ACC112 (cell line): Measurements from ENCODE around the gene GPR150.
A peak's percentile ranks its signal among the peaks of the same experiment; 100 is the strongest.

Experiments used
- H2AFZ ChIP-seq: fragments of 200-600 bp; sonication (generic); one replicate; pipeline ENCODE4 v1.6.0; 2017; ENCODE audit warnings: antibody characterized with exemption, low read length; ENCODE audit not compliant: unreplicated experiment
- H3K27ac ChIP-seq: fragments of 200-600 bp; sonication (generic); 2 replicates; pipeline ENCODE4 v1.5.1; 2014; ENCODE audit warnings: low read depth, mild to moderate bottlenecking, antibody characterized with exemption, low read length, moderate library complexity
- H3K27me3 ChIP-seq: fragments of 200-600 bp; sonication (generic); 2 replicates; pipeline ENCODE4 v1.6.1; 2014; ENCODE audit warnings: mild to moderate bottlenecking, antibody characterized with exemption, low read length, moderate library complexity, mixed read lengths; ENCODE audit not compliant: insufficient read depth
- H3K36me3 ChIP-seq: fragments of 200-600 bp; sonication (generic); 2 replicates; pipeline ENCODE4 v1.6.1; 2016; ENCODE audit warnings: mild to moderate bottlenecking, antibody characterized with exemption, low read length, moderate library complexity, mixed read lengths; ENCODE audit not compliant: insufficient read depth
- H3K4me1 ChIP-seq: fragments of 200-600 bp; sonication (generic); one replicate; pipeline ENCODE4 v1.6.1; 2016; ENCODE audit warnings: low read length, mixed read lengths; ENCODE audit not compliant: insufficient read depth, unreplicated experiment, control insufficient read depth
- H3K4me3 ChIP-seq: fragments of 200-600 bp; sonication (generic); 2 replicates; pipeline ENCODE4 v1.5.1; 2014; ENCODE audit warnings: mild to moderate bottlenecking, low read depth, low read length
- H3K79me2 ChIP-seq: fragments of 200-600 bp; sonication (generic); one replicate; pipeline ENCODE4 v1.6.0; 2016; ENCODE audit warnings: low read length; ENCODE audit not compliant: control insufficient read depth, unreplicated experiment, insufficient read depth

Gene GPR150

DNA sequence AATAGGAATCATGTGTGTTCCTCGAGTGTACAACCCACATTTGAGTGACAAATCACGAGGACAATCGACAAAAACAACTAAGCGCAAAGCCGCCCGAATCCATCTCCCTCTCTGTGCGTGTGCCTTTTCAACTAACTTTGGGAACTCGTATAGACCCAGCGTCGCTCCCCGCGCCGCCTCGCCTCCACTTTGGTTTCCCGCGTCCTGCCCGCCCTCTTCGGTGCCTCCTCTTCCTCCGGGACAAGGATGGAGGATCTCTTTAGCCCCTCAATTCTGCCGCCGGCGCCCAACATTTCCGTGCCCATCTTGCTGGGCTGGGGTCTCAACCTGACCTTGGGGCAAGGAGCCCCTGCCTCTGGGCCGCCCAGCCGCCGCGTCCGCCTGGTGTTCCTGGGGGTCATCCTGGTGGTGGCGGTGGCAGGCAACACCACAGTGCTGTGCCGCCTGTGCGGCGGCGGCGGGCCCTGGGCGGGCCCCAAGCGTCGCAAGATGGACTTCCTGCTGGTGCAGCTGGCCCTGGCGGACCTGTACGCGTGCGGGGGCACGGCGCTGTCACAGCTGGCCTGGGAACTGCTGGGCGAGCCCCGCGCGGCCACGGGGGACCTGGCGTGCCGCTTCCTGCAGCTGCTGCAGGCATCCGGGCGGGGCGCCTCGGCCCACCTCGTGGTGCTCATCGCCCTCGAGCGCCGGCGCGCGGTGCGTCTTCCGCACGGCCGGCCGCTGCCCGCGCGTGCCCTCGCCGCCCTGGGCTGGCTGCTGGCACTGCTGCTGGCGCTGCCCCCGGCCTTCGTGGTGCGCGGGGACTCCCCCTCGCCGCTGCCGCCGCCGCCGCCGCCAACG is at the start of gene GPR150:
GPR150 (plus strand) TSS at position 58 of the 840 bp plus-strand sequence; CDS start at position 247, 189 bp downstream.
- peaks cover 26% of the 10 kb centered on the region for H3K79me2 ChIP-seq
- no peaks in the 10 kb centered on the region for H3K36me3 ChIP-seq
- peaks cover 32% of the 10 kb centered on the region for H3K4me1 ChIP-seq
- peak within 1 kb of the TSS; percentile 79 for H2AFZ ChIP-seq
- peak within 1 kb of the TSS; percentile 93 for H3K27ac ChIP-seq
- H3K4me3 ChIP-seq, result peak within 1 kb of the TSS; percentile 82
- no peaks in the 10 kb centered on the region for H3K27me3 ChIP-seq

GRCh38 chr5:95572016-95572415 is 47.9 kb upstream of the GPR150 start:
- no peak overlapping the region for H3K4me3 ChIP-seq
- H3K36me3 ChIP-seq, result peaks cover 14% of the 10 kb centered on the region
- H3K79me2 ChIP-seq, result no peaks in the 10 kb centered on the region
- no peaks in the 10 kb centered on the region for H3K4me1 ChIP-seq
- H3K27me3 ChIP-seq, result no peaks in the 10 kb centered on the region
- H3K27ac ChIP-seq, result no peak overlapping the region
- no peak overlapping the region for H2AFZ ChIP-seq

DNA sequence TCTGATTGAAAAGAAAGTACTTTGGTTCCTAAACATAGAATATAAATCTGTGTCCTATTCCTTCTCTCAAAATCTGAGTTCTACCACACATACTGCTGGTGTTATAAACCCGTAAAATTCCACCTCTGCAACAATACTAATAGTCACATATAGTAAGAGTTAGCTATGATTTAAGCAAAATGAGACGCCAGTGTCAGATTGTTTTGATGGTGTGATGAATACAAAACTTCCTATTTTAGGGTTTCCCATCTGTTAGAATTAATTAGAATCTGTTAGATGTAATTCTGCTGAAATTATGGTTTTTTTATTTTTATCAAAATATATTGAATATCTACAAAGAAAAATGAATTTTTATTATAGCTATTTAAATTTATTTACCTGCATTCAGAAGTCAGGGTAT is 38.3 kb upstream of the GPR150 start:
- H3K27me3 ChIP-seq, result no peaks in the 10 kb centered on the region
- no peaks in the 10 kb centered on the region for H3K79me2 ChIP-seq
- peaks cover 5% of the 10 kb centered on the region; the same call in 1 of the 2 replicates for H3K36me3 ChIP-seq
- no peak overlapping the region for H3K4me3 ChIP-seq
- peaks cover 4% of the 10 kb centered on the region for H3K4me1 ChIP-seq
- H2AFZ ChIP-seq, result no peak overlapping the region
- H3K27ac ChIP-seq, result no peak overlapping the region

DNA sequence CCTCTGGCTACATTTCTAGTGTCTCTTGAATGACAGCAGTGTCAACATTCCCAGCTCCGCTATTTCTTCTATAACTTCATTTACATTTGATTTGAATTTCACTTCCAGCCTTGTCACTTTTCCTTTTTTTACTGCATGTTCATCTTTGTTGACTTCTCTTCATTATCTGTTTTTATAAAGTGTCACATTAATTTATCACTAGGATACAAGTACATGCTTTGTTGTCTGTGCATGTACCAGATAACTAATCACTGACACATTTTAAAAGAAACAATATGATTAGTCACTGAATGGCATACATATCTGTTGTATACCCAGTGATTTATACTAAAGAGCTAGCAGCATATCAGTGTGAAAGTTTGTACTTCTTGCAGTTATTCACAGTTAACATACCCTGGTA is 35.9 kb upstream of the GPR150 start:
- Histone ChIP-seq H3K4me3 (no peak overlapping the region), H3K27me3 (no peaks in the 10 kb centered on the region), H3K27ac (no peak overlapping the region), H3K79me2 (no peaks in the 10 kb centered on the region), H2AFZ (no peak overlapping the region), H3K36me3 (no peaks in the 10 kb centered on the region), H3K4me1 (peaks cover 4% of the 10 kb centered on the region)

GRCh38 chr5:95590880-95591279 is 29.0 kb upstream of the GPR150 start:
- Histone ChIP-seq H3K4me1 (peaks cover 28% of the 10 kb centered on the region), H3K27ac (peak overlapping the region; percentile 96), H2AFZ (no peak overlapping the region), H3K36me3 (no peaks in the 10 kb centered on the region), H3K79me2 (no peaks in the 10 kb centered on the region), H3K4me3 (peak overlapping the region; percentile 3; the same call in 1 of the 2 replicates), H3K27me3 (no peaks in the 10 kb centered on the region)

GRCh38 chr5:95591490-95591901 is 28.4 kb upstream of the GPR150 start:
- Histone ChIP-seq H3K27me3 (no peaks in the 10 kb centered on the region), H3K27ac (peak overlapping the region; percentile 96), H2AFZ (peak overlapping the region; percentile 64), H3K36me3 (no peaks in the 10 kb centered on the region), H3K79me2 (no peaks in the 10 kb centered on the region), H3K4me1 (peaks cover 28% of the 10 kb centered on the region), H3K4me3 (peak overlapping the region; percentile 44; the same call in 1 of the 2 replicates)

DNA sequence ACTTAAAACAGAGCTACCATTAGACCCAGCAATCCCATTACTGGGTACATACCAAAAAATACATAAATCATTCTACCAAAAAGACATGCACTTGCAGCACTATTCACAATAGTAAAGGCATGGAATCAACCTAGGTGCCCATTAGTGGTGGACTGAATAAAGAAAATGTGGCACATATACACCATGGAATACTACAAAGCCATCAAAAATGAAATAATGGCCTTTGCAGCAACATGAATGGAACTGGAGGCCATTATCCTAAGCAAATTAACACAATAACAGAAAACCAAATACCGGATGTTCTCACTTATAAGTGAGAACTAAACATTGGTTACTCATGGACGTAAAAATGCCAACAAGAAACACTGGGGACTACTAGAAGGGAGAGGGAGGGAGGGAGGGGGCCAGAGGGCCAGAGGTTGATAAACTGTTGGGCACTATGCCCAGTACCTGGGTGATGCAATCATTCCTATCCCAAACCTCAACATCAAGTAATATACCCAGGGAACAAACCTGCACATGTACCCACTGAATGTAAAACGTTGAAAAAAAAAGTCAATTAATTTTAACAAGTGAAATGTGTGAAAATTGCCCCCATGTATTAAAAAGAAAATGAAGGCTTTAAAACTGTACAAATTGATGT is 24.5 kb upstream of the GPR150 start:
- Histone ChIP-seq H3K27ac (no peak overlapping the region), H3K4me1 (peaks cover 27% of the 10 kb centered on the region), H3K27me3 (no peaks in the 10 kb centered on the region), H3K4me3 (no peak overlapping the region), H2AFZ (no peak overlapping the region), H3K36me3 (no peaks in the 10 kb centered on the region; the same call in 1 of the 2 replicates), H3K79me2 (no peaks in the 10 kb centered on the region)

DNA sequence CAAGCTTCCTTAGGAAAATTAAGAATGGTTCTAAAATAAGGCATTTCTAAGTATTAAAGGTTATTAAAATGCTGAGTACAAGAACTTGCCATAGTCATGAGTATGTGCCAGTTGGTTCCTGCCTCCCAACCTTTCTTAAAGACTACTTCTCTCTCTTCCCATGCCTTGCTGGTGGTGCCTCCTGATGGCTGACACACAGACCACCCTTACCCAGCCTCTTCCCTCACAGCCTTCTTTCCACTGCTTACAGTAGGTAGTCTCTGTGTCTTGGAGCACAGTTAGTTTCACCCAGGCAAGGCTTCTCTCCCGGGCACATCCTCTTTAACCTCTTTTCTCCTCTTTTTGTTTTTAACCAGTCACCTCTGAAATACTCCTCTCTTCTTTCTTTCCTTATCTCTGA is 20.6 kb upstream of the GPR150 start:
- H3K4me1 ChIP-seq, result no peaks in the 10 kb centered on the region
- H3K4me3 ChIP-seq, result no peak overlapping the region
- H3K36me3 ChIP-seq, result no peaks in the 10 kb centered on the region; the same call in 1 of the 2 replicates
- no peak overlapping the region for H3K27ac ChIP-seq
- H2AFZ ChIP-seq, result no peak overlapping the region
- H3K27me3 ChIP-seq, result no peaks in the 10 kb centered on the region
- no peaks in the 10 kb centered on the region for H3K79me2 ChIP-seq

DNA sequence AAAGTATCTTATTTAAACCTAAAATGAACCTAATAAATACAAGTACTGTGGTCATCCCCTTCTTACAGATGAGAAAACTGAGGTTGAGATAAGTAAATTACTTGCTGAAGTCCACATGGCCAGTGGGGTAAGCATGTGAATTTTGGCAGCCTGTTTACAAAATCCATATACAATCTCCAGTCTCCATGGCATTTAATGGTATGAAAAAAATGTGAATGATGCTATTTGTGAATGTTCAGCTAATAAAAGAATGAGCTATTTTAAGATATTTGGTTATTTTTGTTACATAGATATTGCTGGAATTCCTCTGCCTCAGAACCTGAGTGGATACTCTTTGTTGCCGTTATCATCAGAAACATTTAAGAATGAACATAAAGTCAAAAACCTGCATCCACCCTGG is 19.3 kb upstream of the GPR150 start:
- H3K27me3 ChIP-seq, result no peaks in the 10 kb centered on the region
- no peaks in the 10 kb centered on the region for H3K79me2 ChIP-seq
- no peaks in the 10 kb centered on the region for H3K4me1 ChIP-seq
- H2AFZ ChIP-seq, result no peak overlapping the region
- no peak overlapping the region for H3K4me3 ChIP-seq
- no peak overlapping the region for H3K27ac ChIP-seq
- H3K36me3 ChIP-seq, result no peaks in the 10 kb centered on the region; the same call in 1 of the 2 replicates

DNA sequence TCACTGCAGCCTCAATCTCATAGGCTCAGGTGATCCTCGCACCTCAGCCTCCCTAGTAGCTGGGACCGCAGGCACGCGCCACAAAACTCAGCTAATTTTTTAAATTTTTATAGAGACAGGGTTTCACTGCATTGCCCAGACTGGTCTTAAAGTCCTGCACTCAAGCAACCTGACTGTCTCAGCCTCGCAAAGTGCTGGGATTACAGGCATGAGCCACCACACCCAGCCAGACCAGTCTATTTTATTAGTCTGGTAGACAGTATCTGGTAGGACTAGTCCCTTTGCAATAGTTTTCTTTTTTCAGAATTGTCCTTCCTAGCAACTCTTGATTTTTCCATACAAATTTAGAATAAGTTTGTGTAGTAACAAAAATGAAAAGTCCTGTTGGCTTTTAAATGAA is 14.1 kb upstream of the GPR150 start:
- H3K4me1 ChIP-seq, result no peaks in the 10 kb centered on the region
- no peaks in the 10 kb centered on the region for H3K27me3 ChIP-seq
- no peaks in the 10 kb centered on the region for H3K79me2 ChIP-seq
- H3K36me3 ChIP-seq, result no peaks in the 10 kb centered on the region
- H3K4me3 ChIP-seq, result no peak overlapping the region
- H3K27ac ChIP-seq, result no peak overlapping the region
- no peak overlapping the region for H2AFZ ChIP-seq

GRCh38 chr5:95606419-95606818 is 13.5 kb upstream of the GPR150 start:
- Histone ChIP-seq H3K79me2 (no peaks in the 10 kb centered on the region), H2AFZ (no peak overlapping the region), H3K4me3 (no peak overlapping the region), H3K27ac (no peak overlapping the region), H3K4me1 (no peaks in the 10 kb centered on the region), H3K36me3 (no peaks in the 10 kb centered on the region), H3K27me3 (no peaks in the 10 kb centered on the region)
